Endothelial cell of umbilical vein (primary cell): ENCODE results near the gene SKP1.

ENCODE experiments used
- CTCF ChIP-seq, 2 donors: IDR thresholded peaks; 1 replicate in 1 of 2; 2 replicates in 1 of 2; pipeline ENCODE4 v1.5.1; 2011; ENCODE audit warnings: low read length in 2 of 2, mild to moderate bottlenecking in 2 of 2, moderate library complexity in 2 of 2, control low read depth in 1 of 2, inconsistent platforms in 1 of 2, low read depth in 1 of 2; ENCODE audit not compliant: insufficient read depth in 1 of 2; ENCODE audit errors: extremely low read depth in 1 of 2
- MYC ChIP-seq: IDR thresholded peaks from one replicate; pipeline ENCODE4 v1.6.1; 2011; ENCODE audit warnings: mild to moderate bottlenecking, low read depth, low read length
- POLR2A ChIP-seq: IDR thresholded peaks from 2 replicates; pipeline ENCODE4 v1.6.1; 2012; ENCODE audit warnings: low read depth, mild to moderate bottlenecking, control low read depth, low read length
- POLR2AphosphoS5 ChIP-seq: IDR thresholded peaks from 2 replicates; pipeline ENCODE4 v1.6.1; 2012; ENCODE audit warnings: low read depth, mild to moderate bottlenecking, control low read depth, low read length, moderate library complexity; ENCODE audit not compliant: insufficient read depth

- TF ChIP-seq POLR2AphosphoS5, result no peak
- no peak for TF ChIP-seq CTCF (IDR thresholded peaks at IDR 0.05; ENCODE audit: extremely low read depth in 1 of 2, insufficient read depth in 1 of 2, low read depth in 1 of 2, low read length in 2 of 2)
- no peak for TF ChIP-seq POLR2A
- TF ChIP-seq MYC, result no peak
These were observed 61.0 kb downstream of the SKP1 start for GRCh38 chr5:134115806-134116175.
